ENCODE data around the gene ANKFN1.

ANKFN1 gene

GRCh38 chr17:56523042-56523441 lies 369.8 kb downstream of the ANKFN1 start:
- TF ChIP-seq CTCF (IDR thresholded peaks at IDR 0.05; ENCODE audit: borderline replicate concordance, control extremely low read depth, extremely low read depth, insufficient read depth, missing control alignments): no peak
- in situ Hi-C loops (cut with MboI; ENCODE audit: low sequenced_read_pairs, unreplicated experiment): no loop called here
- no peak for DNase-seq (ENCODE audit: low spot score)

GRCh38 chr17:56528696-56529095 lies 375.4 kb downstream of the ANKFN1 start:
- TF ChIP-seq CTCF (IDR thresholded peaks at IDR 0.05; ENCODE audit: borderline replicate concordance, control extremely low read depth, extremely low read depth, insufficient read depth, missing control alignments): no peak
- in situ Hi-C loops (cut with MboI; ENCODE audit: low sequenced_read_pairs, unreplicated experiment): no loop called here
- no peak for DNase-seq (ENCODE audit: low spot score)

GRCh38 chr17:56532926-56533325 lies 379.7 kb downstream of the ANKFN1 start:
- no peak for TF ChIP-seq CTCF (IDR thresholded peaks at IDR 0.05; ENCODE audit: borderline replicate concordance, control extremely low read depth, extremely low read depth, insufficient read depth, missing control alignments)
- no peak for DNase-seq (ENCODE audit: low spot score)
- in situ Hi-C loops (cut with MboI; ENCODE audit: low sequenced_read_pairs, unreplicated experiment): no loop called here

- no peak for TF ChIP-seq CTCF (IDR thresholded peaks at IDR 0.05; ENCODE audit: borderline replicate concordance, control extremely low read depth, extremely low read depth, insufficient read depth, missing control alignments)
- in situ Hi-C loops (cut with MboI; ENCODE audit: low sequenced_read_pairs, unreplicated experiment): no loop called here
- no peak for DNase-seq (ENCODE audit: low spot score)
Measured at GRCh38 chr17:56536766-56537165, 383.5 kb downstream of the ANKFN1 start.

GRCh38 chr17:56540836-56541235 lies 387.6 kb downstream of the ANKFN1 start:
- in situ Hi-C loops (cut with MboI; ENCODE audit: low sequenced_read_pairs, unreplicated experiment): no loop called here
- DNase-seq (ENCODE audit: low spot score): no peak
- no peak for TF ChIP-seq CTCF (IDR thresholded peaks at IDR 0.05; ENCODE audit: borderline replicate concordance, control extremely low read depth, extremely low read depth, insufficient read depth, missing control alignments)

GRCh38 chr17:56543280-56543679 lies 390.0 kb downstream of the ANKFN1 start:
- TF ChIP-seq CTCF (IDR thresholded peaks at IDR 0.05; ENCODE audit: borderline replicate concordance, control extremely low read depth, extremely low read depth, insufficient read depth, missing control alignments): no peak
- no peak for DNase-seq (ENCODE audit: low spot score)
- in situ Hi-C loops (cut with MboI; ENCODE audit: low sequenced_read_pairs, unreplicated experiment): no loop called here

- no peak for DNase-seq (ENCODE audit: low spot score)
- in situ Hi-C loops (cut with MboI; ENCODE audit: low sequenced_read_pairs, unreplicated experiment): no loop called here
- TF ChIP-seq CTCF (IDR thresholded peaks at IDR 0.05; ENCODE audit: borderline replicate concordance, control extremely low read depth, extremely low read depth, insufficient read depth, missing control alignments): no peak
Measured at GRCh38 chr17:56545106-56545505, 391.8 kb downstream of the ANKFN1 start.

All from GM13976 (cell line).